WERI-Rb-1 (cell line): ENCODE results near the gene ADGRL3.

Experiments
- DNase-seq: peaks from one replicate; pipeline ENCODE4 v3.0.0-alpha.2; 2020
- H3K27ac ChIP-seq: fragments of 250-450 bp; sonication (Bioruptor Pico); 2 replicates; pipeline ENCODE4 v1.5.1; 2020; ENCODE audit warnings: mild to moderate bottlenecking, moderate library complexity
- H3K27me3 ChIP-seq: fragments of 250-450 bp; sonication (Bioruptor Pico); 2 replicates; pipeline ENCODE4 v1.5.1; 2021; ENCODE audit warnings: mild to moderate bottlenecking, low read depth, moderate library complexity; ENCODE audit not compliant: insufficient read depth, severe bottlenecking
- H3K36me3 ChIP-seq: fragments of 250-450 bp; sonication (Bioruptor Pico); 2 replicates; pipeline ENCODE4 v1.5.1; 2020; ENCODE audit warnings: mild to moderate bottlenecking, moderate library complexity
- H3K4me3 ChIP-seq: 2 replicates; pipeline ENCODE4 v1.5.1; 2011; ENCODE audit warnings: low read depth, mild to moderate bottlenecking, control low read depth, low read length
- H3K9me3 ChIP-seq: fragments of 250-450 bp; sonication (Bioruptor Pico); 2 replicates; pipeline ENCODE4 v1.5.1; 2021; ENCODE audit warnings: mild to moderate bottlenecking, moderate library complexity; ENCODE audit not compliant: severe bottlenecking
- TF ChIP-seq, protein P1 (sequence below): IDR thresholded peaks from 2 replicates; pipeline ENCODE4 v1.5.1; 2011; ENCODE audit warnings: low read depth, mild to moderate bottlenecking, control low read depth, inconsistent platforms, low read length

Gene ADGRL3

DNA sequence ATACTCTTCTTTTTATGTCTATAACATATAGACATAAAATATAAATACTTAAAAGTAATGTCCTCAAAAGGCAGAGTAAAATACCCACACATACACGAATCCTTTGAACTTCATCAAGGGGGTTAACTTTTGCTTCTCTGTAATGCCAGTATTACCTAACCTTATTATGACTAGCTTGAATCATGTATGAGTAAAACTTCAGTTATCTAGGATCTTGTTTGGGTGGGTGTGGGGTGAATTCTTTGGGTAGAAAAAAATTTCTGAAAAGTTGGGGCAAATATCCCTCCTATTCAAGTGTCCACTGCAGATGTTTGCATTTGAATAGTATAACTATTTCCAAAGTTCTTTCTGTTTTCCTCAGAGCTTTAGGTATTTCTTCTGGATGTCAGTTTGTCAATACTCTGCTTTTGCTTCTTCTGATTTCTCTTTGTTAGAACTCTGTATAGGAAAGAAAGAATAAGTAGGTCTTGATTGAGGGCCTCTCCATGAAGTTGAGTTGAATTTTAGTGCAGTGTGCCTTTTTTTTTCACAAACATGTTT is 173.8 kb downstream of the ADGRL3 start:
- Histone ChIP-seq H3K9me3 (no peaks in the 10 kb centered on the region), H3K36me3 (no peaks in the 10 kb centered on the region), H3K27me3 (no peaks in the 10 kb centered on the region), H3K4me3 (no peak overlapping the region), H3K27ac (no peak overlapping the region)
- DNase-seq = no peak
- TF ChIP-seq, protein P1, sequence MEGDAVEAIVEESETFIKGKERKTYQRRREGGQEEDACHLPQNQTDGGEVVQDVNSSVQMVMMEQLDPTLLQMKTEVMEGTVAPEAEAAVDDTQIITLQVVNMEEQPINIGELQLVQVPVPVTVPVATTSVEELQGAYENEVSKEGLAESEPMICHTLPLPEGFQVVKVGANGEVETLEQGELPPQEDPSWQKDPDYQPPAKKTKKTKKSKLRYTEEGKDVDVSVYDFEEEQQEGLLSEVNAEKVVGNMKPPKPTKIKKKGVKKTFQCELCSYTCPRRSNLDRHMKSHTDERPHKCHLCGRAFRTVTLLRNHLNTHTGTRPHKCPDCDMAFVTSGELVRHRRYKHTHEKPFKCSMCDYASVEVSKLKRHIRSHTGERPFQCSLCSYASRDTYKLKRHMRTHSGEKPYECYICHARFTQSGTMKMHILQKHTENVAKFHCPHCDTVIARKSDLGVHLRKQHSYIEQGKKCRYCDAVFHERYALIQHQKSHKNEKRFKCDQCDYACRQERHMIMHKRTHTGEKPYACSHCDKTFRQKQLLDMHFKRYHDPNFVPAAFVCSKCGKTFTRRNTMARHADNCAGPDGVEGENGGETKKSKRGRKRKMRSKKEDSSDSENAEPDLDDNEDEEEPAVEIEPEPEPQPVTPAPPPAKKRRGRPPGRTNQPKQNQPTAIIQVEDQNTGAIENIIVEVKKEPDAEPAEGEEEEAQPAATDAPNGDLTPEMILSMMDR = no peak

DNA sequence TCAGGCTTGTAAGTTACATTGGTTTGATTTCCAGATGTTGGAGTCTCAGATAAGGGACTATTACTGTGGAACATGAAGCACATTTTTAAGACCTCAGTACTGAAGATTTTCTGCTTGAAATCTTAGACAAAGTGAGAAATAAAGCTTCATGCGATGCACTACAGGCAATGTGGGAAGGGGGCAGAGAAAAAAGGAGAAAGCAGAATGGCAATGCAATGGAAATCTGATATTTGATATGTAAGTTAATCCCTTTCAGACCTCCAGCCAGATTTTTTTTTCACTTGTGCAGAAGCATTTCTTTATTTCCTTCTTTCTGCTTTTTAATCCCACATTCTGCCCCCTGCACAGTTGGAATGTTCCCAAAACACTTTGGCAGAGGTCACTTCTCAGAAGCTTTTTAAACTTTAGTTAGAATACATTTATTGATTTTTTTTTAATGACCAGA is 174.3 kb downstream of the ADGRL3 start:
- H3K4me3 ChIP-seq = no peak overlapping the region
- no peaks in the 10 kb centered on the region for H3K27me3 ChIP-seq

DNA sequence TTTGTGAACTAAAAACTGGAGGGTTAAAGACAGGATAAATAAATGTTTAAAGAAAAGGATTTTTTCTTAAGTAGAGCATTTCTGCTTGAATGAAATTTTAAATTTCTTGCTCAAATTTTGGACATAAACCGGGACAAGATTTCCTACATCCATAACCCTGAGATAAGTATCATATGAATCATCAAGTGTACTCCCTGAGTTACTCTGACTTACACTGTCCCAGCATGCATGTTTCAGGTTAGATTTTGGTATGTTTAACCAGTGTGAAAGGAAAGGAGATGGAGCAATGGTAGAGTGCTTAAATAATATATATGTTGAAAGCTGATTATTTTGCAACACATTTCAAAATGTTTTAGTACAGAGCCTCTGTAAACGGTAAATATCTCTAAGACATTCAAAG is 175.2 kb downstream of the ADGRL3 start:
- H3K27ac ChIP-seq = no peak overlapping the region
- no peaks in the 10 kb centered on the region for H3K36me3 ChIP-seq
- no peaks in the 10 kb centered on the region for H3K9me3 ChIP-seq
- H3K4me3 ChIP-seq = no peak overlapping the region
- TF ChIP-seq, protein P1 = no peak
- no peaks in the 10 kb centered on the region for H3K27me3 ChIP-seq
- no peak for DNase-seq

More for the DNA sequence above, 174.3 kb downstream of the ADGRL3 start:
- Histone ChIP-seq H3K36me3 (no peaks in the 10 kb centered on the region), H3K9me3 (no peaks in the 10 kb centered on the region), H3K27ac (no peak overlapping the region)
- TF ChIP-seq, protein P1 = no peak
- no peak for DNase-seq

DNA sequence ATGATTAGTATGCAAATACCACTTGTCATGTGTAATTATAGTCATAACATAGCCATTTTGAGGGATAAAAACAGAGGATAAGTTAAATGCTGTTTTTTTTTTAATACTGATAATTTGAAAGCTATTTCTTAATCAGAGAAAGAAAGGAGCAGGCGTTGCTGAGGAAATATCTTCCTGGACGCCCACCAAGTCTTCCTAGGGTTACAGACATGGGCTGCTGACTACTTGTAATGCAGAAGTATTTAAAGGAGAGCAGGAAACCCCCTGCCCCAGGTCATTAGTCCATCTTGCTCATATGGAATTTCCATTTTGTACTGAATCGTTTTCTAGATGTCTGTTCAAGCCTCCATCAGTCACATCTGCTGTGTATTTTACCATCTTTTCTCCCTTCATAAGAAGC is 176.2 kb downstream of the ADGRL3 start:
- H3K27ac ChIP-seq = no peak overlapping the region
- H3K36me3 ChIP-seq = no peaks in the 10 kb centered on the region
- DNase-seq = no peak
- no peak overlapping the region for H3K4me3 ChIP-seq
- H3K9me3 ChIP-seq = no peaks in the 10 kb centered on the region
- TF ChIP-seq, protein P1 = no peak
- no peaks in the 10 kb centered on the region for H3K27me3 ChIP-seq

DNA sequence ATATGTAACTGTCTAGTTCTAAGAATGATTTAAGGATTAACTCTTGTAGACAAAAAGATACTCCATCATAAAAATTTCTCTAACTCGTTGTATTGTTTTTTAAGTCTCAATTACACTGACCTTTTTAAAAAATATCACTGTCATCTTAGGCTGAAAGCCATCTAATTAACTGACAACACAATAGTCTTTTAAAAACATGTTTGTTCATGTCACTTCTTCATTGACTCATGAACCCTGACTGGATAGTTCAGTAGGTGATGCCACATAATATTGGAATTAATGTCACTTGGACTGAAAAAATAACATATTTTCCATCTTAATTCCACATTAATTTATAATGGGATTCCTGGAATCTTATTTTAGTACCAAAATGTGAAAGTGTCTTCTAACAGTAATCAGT is 179.3 kb downstream of the ADGRL3 start:
- Histone ChIP-seq H3K9me3 (no peaks in the 10 kb centered on the region), H3K27ac (no peak overlapping the region), H3K36me3 (no peaks in the 10 kb centered on the region), H3K27me3 (no peaks in the 10 kb centered on the region), H3K4me3 (no peak overlapping the region)
- DNase-seq = no peak
- TF ChIP-seq, protein P1 = no peak

DNA sequence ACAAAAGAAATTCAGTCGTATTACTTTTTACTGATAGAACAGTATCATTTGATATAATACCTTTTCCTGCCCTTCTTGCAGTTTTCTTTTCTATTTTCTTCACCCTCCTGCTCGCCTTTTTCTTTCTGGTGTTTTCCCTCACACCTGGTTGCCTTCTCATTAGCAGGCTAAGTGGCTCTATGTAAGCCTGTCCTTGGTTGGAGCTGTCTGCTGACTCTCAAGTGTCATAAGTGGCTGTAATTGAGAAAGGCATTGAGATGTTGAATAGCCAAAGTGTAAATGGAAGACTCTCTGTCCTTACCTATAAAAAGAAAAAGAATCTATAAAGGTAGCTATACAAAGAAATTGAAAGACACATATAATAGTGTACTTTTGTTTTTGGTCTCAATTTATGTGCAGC is 180.7 kb downstream of the ADGRL3 start:
- Histone ChIP-seq H3K4me3 (no peak overlapping the region), H3K9me3 (no peaks in the 10 kb centered on the region), H3K27me3 (no peaks in the 10 kb centered on the region), H3K27ac (no peak overlapping the region), H3K36me3 (no peaks in the 10 kb centered on the region)
- TF ChIP-seq, protein P1 = no peak
- DNase-seq = no peak
